LNCaP clone FGC (cell line): ENCODE measurements around the gene SEZ6.

Source experiments
- DNase-seq: peaks from one replicate; pipeline ENCODE4 v3.0.0-alpha.2; 2011; ENCODE audit warnings: low read depth
- H3K4me3 ChIP-seq: 2 replicates; pipeline ENCODE4 v1.5.1; 2011; ENCODE audit warnings: mild to moderate bottlenecking, low read depth, low read length, control low read depth
- CTCF ChIP-seq: IDR thresholded peaks from 2 replicates; pipeline ENCODE4 v1.5.1; 2012; ENCODE audit warnings: mild to moderate bottlenecking; ENCODE audit not compliant: control insufficient read depth, insufficient read depth; ENCODE audit errors: extremely low read depth

SEZ6 gene

GRCh38 chr17:28947639-28948038, 58.2 kb downstream of the SEZ6 start:
- peak overlapping the region; percentile 85 for H3K4me3 ChIP-seq
- no peak for DNase-seq
- TF ChIP-seq CTCF: no peak

- no peak for TF ChIP-seq CTCF
- DNase-seq: peak; percentile 98
- H3K4me3 ChIP-seq: peak overlapping the region; percentile 32
These were observed 59.6 kb downstream of the SEZ6 start for GRCh38 chr17:28946239-28946638.

- TF ChIP-seq CTCF: no peak
- no peak for DNase-seq
- H3K4me3 ChIP-seq: peak overlapping the region; percentile 15; the same call in 1 of the 2 replicates
These were observed 60.7 kb downstream of the SEZ6 start for GRCh38 chr17:28944862-28945741.

GRCh38 chr17:28944343-28944742, 61.5 kb downstream of the SEZ6 start:
- no peak overlapping the region for H3K4me3 ChIP-seq
- no peak for DNase-seq
- TF ChIP-seq CTCF: no peak

- no peak overlapping the region for H3K4me3 ChIP-seq
- TF ChIP-seq CTCF: no peak
- DNase-seq: peak; percentile 75
These were observed 62.9 kb downstream of the SEZ6 start for GRCh38 chr17:28942925-28943324.

- no peak for TF ChIP-seq CTCF
- peak overlapping the region; percentile 27; the same call in 1 of the 2 replicates for H3K4me3 ChIP-seq
- peak; percentile 93 for DNase-seq
These were observed 64.6 kb downstream of the SEZ6 start for GRCh38 chr17:28941251-28941650.
